ENCODE results near the gene FIG4.
"Not testable (repeated sequence)": the region's sequence is repeated elsewhere in the genome, so short reads cannot be mapped to it uniquely, and the experiment has no call there.

DNA sequence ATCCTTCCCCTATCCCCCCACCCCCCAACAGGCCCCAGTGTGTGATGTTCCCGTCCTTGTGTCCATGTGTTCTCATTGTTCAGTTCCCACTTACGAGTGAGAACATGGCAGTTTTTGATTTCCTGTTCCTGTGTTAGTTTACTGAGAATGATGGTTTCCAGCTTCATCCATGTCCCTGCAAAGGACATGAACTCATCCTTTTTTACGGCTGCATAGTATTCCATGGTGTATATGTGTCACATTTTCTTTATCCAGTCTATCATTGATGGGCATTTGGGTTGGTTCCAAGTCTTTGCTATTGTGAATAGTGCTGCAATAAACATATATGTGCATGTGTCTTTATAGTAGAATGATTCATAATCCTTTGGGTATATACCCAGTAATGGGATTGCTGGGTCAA, 53.7 kb downstream of the FIG4 start:
- TF ChIP-seq EZH2 (IDR thresholded peaks at IDR 0.05; ENCODE audit: low read length), result not testable (repeated sequence)
- TF ChIP-seq, protein P1, sequence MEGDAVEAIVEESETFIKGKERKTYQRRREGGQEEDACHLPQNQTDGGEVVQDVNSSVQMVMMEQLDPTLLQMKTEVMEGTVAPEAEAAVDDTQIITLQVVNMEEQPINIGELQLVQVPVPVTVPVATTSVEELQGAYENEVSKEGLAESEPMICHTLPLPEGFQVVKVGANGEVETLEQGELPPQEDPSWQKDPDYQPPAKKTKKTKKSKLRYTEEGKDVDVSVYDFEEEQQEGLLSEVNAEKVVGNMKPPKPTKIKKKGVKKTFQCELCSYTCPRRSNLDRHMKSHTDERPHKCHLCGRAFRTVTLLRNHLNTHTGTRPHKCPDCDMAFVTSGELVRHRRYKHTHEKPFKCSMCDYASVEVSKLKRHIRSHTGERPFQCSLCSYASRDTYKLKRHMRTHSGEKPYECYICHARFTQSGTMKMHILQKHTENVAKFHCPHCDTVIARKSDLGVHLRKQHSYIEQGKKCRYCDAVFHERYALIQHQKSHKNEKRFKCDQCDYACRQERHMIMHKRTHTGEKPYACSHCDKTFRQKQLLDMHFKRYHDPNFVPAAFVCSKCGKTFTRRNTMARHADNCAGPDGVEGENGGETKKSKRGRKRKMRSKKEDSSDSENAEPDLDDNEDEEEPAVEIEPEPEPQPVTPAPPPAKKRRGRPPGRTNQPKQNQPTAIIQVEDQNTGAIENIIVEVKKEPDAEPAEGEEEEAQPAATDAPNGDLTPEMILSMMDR (optimal IDR thresholded peaks at IDR 0.05 in 1 of 3, IDR thresholded peaks at IDR 0.05 in 1 of 3, conservative IDR thresholded peaks at IDR 0.05 in 1 of 3; ENCODE audit: extremely low read depth in 1 of 3, insufficient read depth in 2 of 3, low read length in 3 of 3), result not testable (repeated sequence)
